Measurements from ENCODE around the gene GHRH.

GHRH gene

GRCh38 chr20:37290158-37290810 is 28.7 kb upstream of the GHRH start:
- no peak for DNase-seq (ENCODE audit: low read depth)

GRCh38 chr20:37288091-37288490 is 26.5 kb upstream of the GHRH start:
- no peak for DNase-seq (ENCODE audit: low read depth)

- no peak for DNase-seq (ENCODE audit: low read depth)
Measured at GRCh38 chr20:37285664-37286374, 24.2 kb upstream of the GHRH start.

- no peak for DNase-seq (ENCODE audit: low read depth)
Measured at GRCh38 chr20:37284691-37285161, 23.1 kb upstream of the GHRH start.

GRCh38 chr20:37283530-37284195 is 22.0 kb upstream of the GHRH start:
- DNase-seq (ENCODE audit: low read depth) = no peak

- no peak for DNase-seq (ENCODE audit: low read depth)
Measured at GRCh38 chr20:37282556-37282955, 20.9 kb upstream of the GHRH start.

- DNase-seq (ENCODE audit: low read depth) = no peak
Measured at GRCh38 chr20:37280403-37280802, 18.8 kb upstream of the GHRH start.

GRCh38 chr20:37279820-37280219 is 18.2 kb upstream of the GHRH start:
- no peak for DNase-seq (ENCODE audit: low read depth)

GRCh38 chr20:37278966-37279590 is 17.5 kb upstream of the GHRH start:
- no peak for DNase-seq (ENCODE audit: low read depth)

- DNase-seq (ENCODE audit: low read depth) = no peak
Measured at GRCh38 chr20:37277253-37277593, 15.6 kb upstream of the GHRH start.

GRCh38 chr20:37276494-37277252 is 15.1 kb upstream of the GHRH start:
- DNase-seq (ENCODE audit: low read depth) = no peak

- DNase-seq (ENCODE audit: low read depth) = no peak
Measured at GRCh38 chr20:37274851-37275524, 13.4 kb upstream of the GHRH start.

GRCh38 chr20:37273988-37274387 is 12.4 kb upstream of the GHRH start:
- DNase-seq (ENCODE audit: low read depth) = no peak

- DNase-seq (ENCODE audit: low read depth) = no peak
Measured at GRCh38 chr20:37271421-37271768, 9.8 kb upstream of the GHRH start.

- DNase-seq (ENCODE audit: low read depth) = no peak
Measured at GRCh38 chr20:37270576-37271420, 9.2 kb upstream of the GHRH start.

GRCh38 chr20:37267667-37268313 is 6.2 kb upstream of the GHRH start:
- DNase-seq (ENCODE audit: low read depth) = no peak

- DNase-seq (ENCODE audit: low read depth) = no peak
Measured at GRCh38 chr20:37266940-37267666, 5.5 kb upstream of the GHRH start.

- no peak for DNase-seq (ENCODE audit: low read depth)
Measured at GRCh38 chr20:37265152-37265551, 3.5 kb upstream of the GHRH start.

GRCh38 chr20:37263686-37264085 is 2.1 kb upstream of the GHRH start:
- no peak for DNase-seq (ENCODE audit: low read depth)

Data from activated T-cell treated with anti-CD3 and anti-CD28 coated beads for 24 hours (primary cell).